Stimulated activated memory B cell treated with anti-CD40 and anti-IgM and Interleukin-4, amounts not matched to agents 10 μg/mL and 1 μg/mL and 100 μg/mL, for 72 hours (primary cell): Measurements from ENCODE around the gene IFNL1.
A peak's percentile ranks its signal among the peaks of the same experiment; 100 is the strongest.

ENCODE experiments used
- ATAC-seq: fragments of 150-1000 bp; cut with Tn5 transposase; 2 replicates; pipeline ENCODE4 v1.10.0; 2021
- H3K27ac Mint-ChIP-seq: one replicate; pipeline ENCODE4 v1.8.0; 2022; ENCODE audit warnings: mild to moderate bottlenecking, mixed read lengths
- H3K27me3 Mint-ChIP-seq: one replicate; pipeline ENCODE4 v1.8.0; 2022; ENCODE audit warnings: mixed read lengths
- H3K36me3 Mint-ChIP-seq: one replicate; pipeline ENCODE4 v1.8.0; 2022; ENCODE audit warnings: mixed read lengths
- H3K4me1 Mint-ChIP-seq: one replicate; pipeline ENCODE4 v1.8.0; 2022; ENCODE audit warnings: mixed read lengths
- H3K4me3 Mint-ChIP-seq: one replicate; pipeline ENCODE4 v1.8.0; 2022; ENCODE audit warnings: mild to moderate bottlenecking, moderate library complexity, mixed read lengths
- H3K9me3 Mint-ChIP-seq: one replicate; pipeline ENCODE4 v1.8.0; 2022; ENCODE audit warnings: mixed read lengths

Gene IFNL1

DNA sequence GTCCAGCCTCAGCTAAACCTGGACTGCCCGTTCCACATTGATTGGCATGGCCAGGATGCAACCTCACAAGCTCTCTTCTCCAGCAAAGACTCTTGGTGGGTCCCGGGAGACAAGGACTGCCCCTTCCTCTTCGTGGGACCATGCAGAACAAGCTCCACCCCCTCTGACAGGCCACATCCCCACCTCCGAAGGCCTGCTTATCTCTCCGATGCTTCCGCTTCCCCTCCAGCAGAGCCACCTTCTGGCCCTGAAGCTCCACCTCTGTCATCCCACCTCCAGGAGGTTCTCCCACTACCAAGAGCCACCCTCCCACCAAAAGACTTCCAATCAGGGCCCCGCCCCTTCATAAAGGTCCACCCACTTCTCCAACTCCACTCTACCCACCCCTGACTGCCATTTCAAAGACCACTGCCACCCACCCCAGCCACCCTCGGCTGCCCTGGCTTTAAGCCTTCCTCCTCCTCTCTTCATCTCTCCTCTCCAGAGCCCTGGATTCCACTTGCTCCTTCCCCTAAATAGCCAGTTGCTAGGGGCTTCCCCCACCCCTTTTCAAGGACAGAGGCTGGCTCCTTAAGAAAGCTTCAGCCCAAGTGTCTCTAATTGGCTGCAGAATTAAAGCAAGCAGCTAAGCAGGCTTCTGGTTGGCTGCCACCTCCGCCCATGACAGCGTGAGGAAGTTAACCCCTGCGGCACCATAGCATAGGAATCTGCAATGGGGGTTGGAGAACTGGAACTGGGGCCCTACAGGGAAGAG, 14.5 kb downstream of the IFNL1 start:
- Mint-ChIP-seq H3K9me3 (no peaks in the 10 kb centered on the region), H3K4me1 (peaks cover 7% of the 10 kb centered on the region), H3K27ac (no peak overlapping the region), H3K27me3 (peaks cover 14% of the 10 kb centered on the region), H3K36me3 (peaks cover 46% of the 10 kb centered on the region), H3K4me3 (no peak overlapping the region)
- ATAC-seq: no peak

GRCh38 chr19:39314016-39314728, 18.0 kb downstream of the IFNL1 start:
- peak; percentile 16 for ATAC-seq
- H3K4me1 Mint-ChIP-seq: peaks cover 7% of the 10 kb centered on the region
- no peak overlapping the region for H3K27ac Mint-ChIP-seq
- H3K4me3 Mint-ChIP-seq: no peak overlapping the region
- peaks cover 33% of the 10 kb centered on the region for H3K36me3 Mint-ChIP-seq
- H3K9me3 Mint-ChIP-seq: no peaks in the 10 kb centered on the region
- no peaks in the 10 kb centered on the region for H3K27me3 Mint-ChIP-seq

GRCh38 chr19:39315933-39316332, 19.7 kb downstream of the IFNL1 start:
- Mint-ChIP-seq H3K4me3 (no peak overlapping the region), H3K9me3 (no peaks in the 10 kb centered on the region), H3K27ac (no peak overlapping the region), H3K36me3 (peaks cover 27% of the 10 kb centered on the region), H3K4me1 (peaks cover 10% of the 10 kb centered on the region), H3K27me3 (peaks cover 2% of the 10 kb centered on the region)
- no peak for ATAC-seq

- H3K27me3 Mint-ChIP-seq: peaks cover 10% of the 10 kb centered on the region
- H3K9me3 Mint-ChIP-seq: no peaks in the 10 kb centered on the region
- no peak overlapping the region for H3K4me3 Mint-ChIP-seq
- H3K4me1 Mint-ChIP-seq: peaks cover 16% of the 10 kb centered on the region
- no peak overlapping the region for H3K27ac Mint-ChIP-seq
- H3K36me3 Mint-ChIP-seq: peaks cover 18% of the 10 kb centered on the region
- ATAC-seq: no peak
Observed at GRCh38 chr19:39316627-39317321, 20.6 kb downstream of the IFNL1 start.

GRCh38 chr19:39317476-39317875, 21.3 kb downstream of the IFNL1 start:
- H3K27me3 Mint-ChIP-seq: peaks cover 10% of the 10 kb centered on the region
- H3K9me3 Mint-ChIP-seq: no peaks in the 10 kb centered on the region
- H3K27ac Mint-ChIP-seq: no peak overlapping the region
- H3K4me1 Mint-ChIP-seq: peaks cover 16% of the 10 kb centered on the region
- no peak for ATAC-seq
- no peak overlapping the region for H3K4me3 Mint-ChIP-seq
- peaks cover 14% of the 10 kb centered on the region for H3K36me3 Mint-ChIP-seq

DNA sequence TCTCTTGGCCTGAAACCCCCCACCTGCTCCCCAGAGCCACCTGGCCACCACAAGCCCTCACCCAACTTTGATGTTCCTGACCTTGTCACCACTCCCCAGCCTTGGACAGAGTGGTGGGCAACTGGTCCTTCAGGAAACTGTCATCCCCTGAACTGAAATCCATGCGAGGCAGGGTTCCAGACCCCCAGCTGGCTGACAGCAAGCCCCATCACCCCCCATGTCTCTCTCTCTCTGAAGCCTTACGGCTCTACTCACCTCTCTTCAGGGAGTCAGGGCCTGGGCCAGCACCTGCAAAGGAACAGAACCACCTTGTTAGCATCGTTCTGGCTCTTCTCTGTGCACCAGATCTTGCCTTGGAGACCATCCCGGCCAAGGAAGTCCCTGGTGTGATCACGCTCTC, 21.9 kb downstream of the IFNL1 start:
- H3K27me3 Mint-ChIP-seq: peaks cover 10% of the 10 kb centered on the region
- H3K4me3 Mint-ChIP-seq: no peak overlapping the region
- peaks cover 21% of the 10 kb centered on the region for H3K4me1 Mint-ChIP-seq
- no peak for ATAC-seq
- H3K36me3 Mint-ChIP-seq: peaks cover 12% of the 10 kb centered on the region
- no peaks in the 10 kb centered on the region for H3K9me3 Mint-ChIP-seq
- no peak overlapping the region for H3K27ac Mint-ChIP-seq

DNA sequence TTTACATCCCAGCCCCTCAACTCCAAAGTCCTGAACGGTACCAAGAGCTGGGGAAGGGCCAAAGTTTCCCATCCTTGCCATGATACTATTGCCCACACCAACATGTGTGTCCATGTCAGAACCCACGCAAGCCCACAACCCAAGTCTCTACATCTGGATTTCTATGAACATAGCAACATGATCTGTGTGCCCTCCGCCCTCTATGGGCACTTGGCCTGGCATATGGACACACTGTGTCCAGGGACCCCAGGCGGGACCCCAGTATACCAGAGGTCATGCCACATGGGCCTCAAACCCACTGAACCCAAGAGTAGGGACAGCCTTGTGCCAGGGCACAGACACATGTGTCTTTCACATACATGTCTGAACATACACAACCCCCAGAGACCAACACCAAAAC, 22.5 kb downstream of the IFNL1 start:
- Mint-ChIP-seq H3K27me3 (peaks cover 10% of the 10 kb centered on the region), H3K4me3 (no peak overlapping the region), H3K4me1 (peaks cover 23% of the 10 kb centered on the region), H3K27ac (no peak overlapping the region), H3K9me3 (no peaks in the 10 kb centered on the region), H3K36me3 (peaks cover 10% of the 10 kb centered on the region)
- ATAC-seq: no peak

DNA sequence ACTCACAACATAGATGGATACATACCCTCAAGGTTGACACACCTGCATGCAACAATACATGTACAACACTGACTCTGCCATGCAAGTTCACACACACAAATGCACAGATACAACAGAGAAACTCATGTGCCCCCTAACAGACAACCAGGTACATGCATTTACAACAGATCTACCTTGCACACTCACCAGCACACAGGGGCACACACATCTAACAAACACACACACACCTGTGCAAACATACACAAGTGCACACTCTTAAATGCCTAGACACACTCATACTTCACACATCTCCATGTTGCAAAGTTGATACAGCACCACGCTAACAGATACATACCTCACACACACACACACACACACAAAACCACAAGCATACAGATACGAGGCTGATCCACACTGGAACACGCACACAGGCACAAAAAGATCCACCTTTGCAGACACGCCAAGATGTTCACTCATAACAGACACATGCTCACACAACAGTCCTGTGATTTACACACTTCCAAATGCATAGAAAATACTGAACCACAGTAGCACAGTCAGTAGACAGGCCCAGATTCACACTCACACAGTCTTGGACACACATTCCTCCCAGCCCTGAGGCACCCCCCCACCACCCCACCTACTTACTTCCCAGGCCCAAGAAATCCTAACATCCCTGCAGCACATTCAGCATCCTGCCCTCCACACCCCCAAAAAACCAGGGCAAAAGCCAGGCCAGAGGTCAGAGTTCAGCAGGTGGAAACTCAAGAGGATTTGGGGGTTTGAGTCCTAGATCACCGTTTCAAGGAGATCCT, 23.1 kb downstream of the IFNL1 start:
- peaks cover 23% of the 10 kb centered on the region for H3K4me1 Mint-ChIP-seq
- H3K27me3 Mint-ChIP-seq: peaks cover 10% of the 10 kb centered on the region
- ATAC-seq: no peak
- H3K4me3 Mint-ChIP-seq: peak overlapping the region; percentile 39
- no peak overlapping the region for H3K27ac Mint-ChIP-seq
- peaks cover 6% of the 10 kb centered on the region for H3K36me3 Mint-ChIP-seq
- no peaks in the 10 kb centered on the region for H3K9me3 Mint-ChIP-seq

- Mint-ChIP-seq H3K36me3 (peaks cover 6% of the 10 kb centered on the region), H3K27ac (no peak overlapping the region), H3K27me3 (peaks cover 10% of the 10 kb centered on the region), H3K4me3 (peak overlapping the region; percentile 57), H3K4me1 (peaks cover 23% of the 10 kb centered on the region), H3K9me3 (no peaks in the 10 kb centered on the region)
- ATAC-seq: no peak
Observed at GRCh38 chr19:39319892-39320248, 23.7 kb downstream of the IFNL1 start.

DNA sequence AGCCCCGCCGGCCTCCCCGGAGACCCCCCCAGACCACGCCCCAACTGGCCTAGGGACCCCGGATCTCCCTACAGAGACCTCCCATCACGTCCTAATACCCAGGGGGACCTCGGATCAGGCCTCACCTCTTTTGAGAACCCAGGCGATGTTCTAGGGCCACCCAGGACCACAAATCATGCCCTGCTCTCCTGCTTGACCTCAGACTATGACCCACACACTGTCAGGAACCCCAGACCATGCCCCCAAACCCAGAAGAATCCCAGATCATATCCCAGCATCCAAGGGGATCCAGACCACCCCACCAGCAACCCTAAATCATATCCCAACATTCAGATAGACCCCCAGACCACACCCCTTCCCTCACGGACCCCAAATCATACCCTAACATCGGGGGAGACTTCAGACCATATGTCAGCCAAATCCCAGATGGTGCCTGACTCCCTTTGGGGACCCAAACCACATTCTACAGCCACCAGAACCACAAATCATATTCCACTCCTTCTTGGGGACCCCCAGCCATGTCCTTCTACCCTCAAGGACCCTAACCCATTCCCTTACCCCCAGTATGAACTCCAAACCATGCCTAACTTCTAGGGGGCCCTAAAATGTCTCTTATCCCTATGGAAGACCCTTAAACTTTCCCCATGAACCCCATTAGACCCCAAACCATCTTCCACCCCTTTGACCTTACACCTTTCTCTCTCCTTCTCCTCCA, 25.1 kb downstream of the IFNL1 start:
- H3K27me3 Mint-ChIP-seq: peaks cover 10% of the 10 kb centered on the region
- H3K36me3 Mint-ChIP-seq: peaks cover 7% of the 10 kb centered on the region
- H3K9me3 Mint-ChIP-seq: no peaks in the 10 kb centered on the region
- peak; percentile 13 for ATAC-seq
- H3K4me1 Mint-ChIP-seq: peaks cover 23% of the 10 kb centered on the region
- peak overlapping the region; percentile 24 for H3K27ac Mint-ChIP-seq
- peak overlapping the region; percentile 67 for H3K4me3 Mint-ChIP-seq

GRCh38 chr19:39321832-39322176, 25.6 kb downstream of the IFNL1 start:
- Mint-ChIP-seq H3K36me3 (peaks cover 11% of the 10 kb centered on the region), H3K4me1 (peaks cover 23% of the 10 kb centered on the region), H3K27me3 (peaks cover 10% of the 10 kb centered on the region), H3K9me3 (no peaks in the 10 kb centered on the region), H3K27ac (peak overlapping the region; percentile 24), H3K4me3 (peak overlapping the region; percentile 67)
- no peak for ATAC-seq

- H3K27me3 Mint-ChIP-seq: peaks cover 10% of the 10 kb centered on the region
- no peak overlapping the region for H3K27ac Mint-ChIP-seq
- no peak for ATAC-seq
- peaks cover 37% of the 10 kb centered on the region for H3K4me1 Mint-ChIP-seq
- H3K4me3 Mint-ChIP-seq: no peak overlapping the region
- H3K9me3 Mint-ChIP-seq: no peaks in the 10 kb centered on the region
- H3K36me3 Mint-ChIP-seq: peaks cover 27% of the 10 kb centered on the region
Observed at GRCh38 chr19:39324242-39324842, 28.1 kb downstream of the IFNL1 start.

DNA sequence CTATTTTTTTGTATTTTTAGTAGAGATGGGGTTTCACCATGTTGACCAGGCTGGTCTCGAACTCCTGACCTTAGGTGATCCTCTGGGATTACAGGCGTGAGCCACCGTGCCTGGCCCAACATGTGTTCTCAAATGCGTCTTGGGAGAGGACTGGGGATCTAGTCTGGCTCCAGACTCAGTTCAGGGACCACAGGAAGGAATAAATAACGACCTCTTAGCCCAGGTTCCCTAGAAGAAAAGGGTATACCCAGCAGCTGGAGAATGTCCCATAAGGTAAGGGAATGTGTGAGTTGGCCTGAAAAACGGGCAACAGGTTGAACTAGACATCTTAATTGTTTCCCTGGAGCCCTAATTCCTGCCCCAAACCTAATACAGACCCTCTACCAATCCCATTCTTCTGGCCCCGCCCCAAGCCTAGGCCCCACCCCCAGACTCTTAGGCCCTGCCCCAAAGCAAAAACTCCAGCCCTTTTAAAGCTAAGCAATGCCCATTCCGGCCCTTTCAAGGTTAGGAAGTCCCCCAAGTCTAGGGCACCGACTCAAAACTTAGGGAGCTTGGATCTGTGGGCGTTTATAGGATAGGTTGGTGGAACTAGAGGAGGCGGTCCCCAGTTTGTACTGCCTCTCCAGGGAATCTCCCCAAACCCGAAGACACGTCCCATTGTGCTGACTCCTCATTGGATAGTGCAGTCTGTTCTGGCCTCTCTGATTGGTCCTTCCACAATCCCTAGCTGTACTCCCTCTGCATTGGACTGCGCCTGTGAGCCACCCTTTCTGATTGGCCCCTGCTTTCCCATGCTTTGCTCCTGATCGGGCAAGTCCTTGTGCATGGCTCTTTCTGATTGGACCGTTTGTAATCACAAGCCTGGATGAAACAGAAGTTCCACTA, 29.8 kb downstream of the IFNL1 start:
- no peak overlapping the region for H3K27ac Mint-ChIP-seq
- H3K4me3 Mint-ChIP-seq: no peak overlapping the region
- peaks cover 7% of the 10 kb centered on the region for H3K27me3 Mint-ChIP-seq
- ATAC-seq: no peak
- no peaks in the 10 kb centered on the region for H3K9me3 Mint-ChIP-seq
- peaks cover 41% of the 10 kb centered on the region for H3K4me1 Mint-ChIP-seq
- peaks cover 30% of the 10 kb centered on the region for H3K36me3 Mint-ChIP-seq
